Tibial nerve (tissue), 4 donors: ENCODE data around the gene CYP24A1.

Experiments used
- EP300 ChIP-seq, 2 donors: sonication (generic); formaldehyde crosslinking; IDR thresholded peaks; one replicate each; pipeline ENCODE4 v1.6.1; 2017; ENCODE audit warnings: antibody characterized with exemption in 2 of 2, mild to moderate bottlenecking in 1 of 2
- TF ChIP-seq, protein P1 (sequence below), 5 experiments: fragments of 200-600 bp in 3 of 5; fragments of 450-650 bp in 2 of 5; sonication (generic) in 3 of 5; IDR thresholded peaks; one replicate each; pipeline ENCODE4 v1.5.1; 2016 to 2019; ENCODE audit warnings: antibody characterized with exemption in 5 of 5, mild to moderate bottlenecking in 3 of 5, moderate library complexity in 2 of 5

DNA sequence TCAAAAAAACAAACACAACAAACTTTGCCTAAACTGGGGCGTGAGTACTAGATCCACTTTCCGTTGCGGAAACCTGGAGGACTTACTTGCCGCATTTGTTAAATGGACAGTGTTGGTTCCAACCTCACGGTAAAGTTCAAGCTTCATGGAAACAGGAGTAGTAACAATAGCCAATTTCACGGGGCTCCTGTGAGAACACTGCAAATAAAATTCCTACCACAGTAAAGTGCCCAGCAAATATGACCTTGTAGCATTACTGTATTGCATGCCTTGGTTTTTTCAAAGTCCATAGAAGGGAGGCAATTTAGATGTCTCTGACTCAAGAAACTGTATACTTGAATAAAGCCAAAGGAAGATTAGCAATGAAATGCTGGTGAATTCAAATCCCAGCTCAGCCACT lies 3.6 kb upstream of the CYP24A1 start:
- TF ChIP-seq, protein P1, sequence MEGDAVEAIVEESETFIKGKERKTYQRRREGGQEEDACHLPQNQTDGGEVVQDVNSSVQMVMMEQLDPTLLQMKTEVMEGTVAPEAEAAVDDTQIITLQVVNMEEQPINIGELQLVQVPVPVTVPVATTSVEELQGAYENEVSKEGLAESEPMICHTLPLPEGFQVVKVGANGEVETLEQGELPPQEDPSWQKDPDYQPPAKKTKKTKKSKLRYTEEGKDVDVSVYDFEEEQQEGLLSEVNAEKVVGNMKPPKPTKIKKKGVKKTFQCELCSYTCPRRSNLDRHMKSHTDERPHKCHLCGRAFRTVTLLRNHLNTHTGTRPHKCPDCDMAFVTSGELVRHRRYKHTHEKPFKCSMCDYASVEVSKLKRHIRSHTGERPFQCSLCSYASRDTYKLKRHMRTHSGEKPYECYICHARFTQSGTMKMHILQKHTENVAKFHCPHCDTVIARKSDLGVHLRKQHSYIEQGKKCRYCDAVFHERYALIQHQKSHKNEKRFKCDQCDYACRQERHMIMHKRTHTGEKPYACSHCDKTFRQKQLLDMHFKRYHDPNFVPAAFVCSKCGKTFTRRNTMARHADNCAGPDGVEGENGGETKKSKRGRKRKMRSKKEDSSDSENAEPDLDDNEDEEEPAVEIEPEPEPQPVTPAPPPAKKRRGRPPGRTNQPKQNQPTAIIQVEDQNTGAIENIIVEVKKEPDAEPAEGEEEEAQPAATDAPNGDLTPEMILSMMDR (IDR thresholded peaks at IDR 0.05), result no peak
- no peak for TF ChIP-seq EP300 (IDR thresholded peaks at IDR 0.05)
